Measurements from ENCODE around the gene TMEM174.

The TMEM174 gene

GRCh38 chr5:73142035-73142434 is 31.0 kb upstream of the TMEM174 start:
- TF ChIP-seq SUZ12 (IDR thresholded peaks at IDR 0.05; ENCODE audit: extremely low read depth, insufficient read depth, insufficient read length), result no peak
- no peak for TF ChIP-seq YY1 (IDR thresholded peaks at IDR 0.05; ENCODE audit: insufficient read depth, insufficient read length)
- TF ChIP-seq ZNF274 (IDR thresholded peaks at IDR 0.05; ENCODE audit: low read depth, low read length), result no peak
- H3K9ac ChIP-seq (ENCODE audit: insufficient read length, low read depth), result no peak overlapping the region
- peaks cover 3% of the 10 kb centered on the region for H3K4me1 ChIP-seq (ENCODE audit: insufficient read depth, insufficient read length)
- no peaks in the 10 kb centered on the region for H3K9me3 ChIP-seq (ENCODE audit: insufficient read depth, low read length)
- H3K27me3 ChIP-seq (ENCODE audit: insufficient read depth, insufficient read length), result no peaks in the 10 kb centered on the region
- no peak for DNase-seq (ENCODE audit: low read depth, low spot score)
- no peaks in the 10 kb centered on the region for H3K36me3 ChIP-seq (ENCODE audit: insufficient read depth, insufficient read length, low read length)
- H3K4me3 ChIP-seq (ENCODE audit: insufficient read length, low read depth), result no peak overlapping the region

- H3K27me3 ChIP-seq (ENCODE audit: insufficient read depth, insufficient read length), result no peaks in the 10 kb centered on the region
- no peaks in the 10 kb centered on the region for H3K36me3 ChIP-seq (ENCODE audit: insufficient read depth, insufficient read length, low read length)
- no peak overlapping the region for H3K9ac ChIP-seq (ENCODE audit: insufficient read length, low read depth)
- no peaks in the 10 kb centered on the region for H3K9me3 ChIP-seq (ENCODE audit: insufficient read depth, low read length)
- DNase-seq (ENCODE audit: low read depth, low spot score), result no peak
- no peaks in the 10 kb centered on the region for H3K4me1 ChIP-seq (ENCODE audit: insufficient read depth, insufficient read length)
- TF ChIP-seq SUZ12 (IDR thresholded peaks at IDR 0.05; ENCODE audit: extremely low read depth, insufficient read depth, insufficient read length), result no peak
- no peak for TF ChIP-seq ZNF274 (IDR thresholded peaks at IDR 0.05; ENCODE audit: low read depth, low read length)
- no peak for TF ChIP-seq YY1 (IDR thresholded peaks at IDR 0.05; ENCODE audit: insufficient read depth, insufficient read length)
- no peak overlapping the region for H3K4me3 ChIP-seq (ENCODE audit: insufficient read length, low read depth)
These were observed 29.3 kb upstream of the TMEM174 start for GRCh38 chr5:73143716-73144115.

DNA sequence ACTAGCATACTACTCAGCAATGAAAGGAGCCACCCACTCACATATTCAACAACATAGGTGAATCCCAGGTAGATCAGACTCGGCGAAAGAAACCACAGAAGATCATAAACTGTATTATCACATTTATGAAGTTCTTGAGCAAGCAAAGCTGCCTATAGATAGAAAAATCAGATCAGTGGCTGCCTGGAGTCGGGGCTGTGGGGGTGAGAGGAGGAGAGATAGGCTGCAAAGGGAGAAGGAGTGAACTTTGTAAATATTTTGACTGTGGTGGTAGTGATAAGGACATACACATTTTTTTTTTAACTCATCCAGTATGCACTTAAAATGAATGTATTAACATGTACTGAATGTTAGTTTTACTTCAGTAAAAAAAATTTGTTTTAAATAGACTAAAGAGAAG is 23.5 kb upstream of the TMEM174 start:
- H3K9ac ChIP-seq (ENCODE audit: insufficient read length, low read depth), result no peak overlapping the region
- H3K4me3 ChIP-seq (ENCODE audit: insufficient read length, low read depth), result no peak overlapping the region
- H3K36me3 ChIP-seq (ENCODE audit: insufficient read depth, insufficient read length, low read length), result no peaks in the 10 kb centered on the region
- peaks cover 5% of the 10 kb centered on the region for H3K4me1 ChIP-seq (ENCODE audit: insufficient read depth, insufficient read length)
- DNase-seq (ENCODE audit: low read depth, low spot score), result no peak
- H3K9me3 ChIP-seq (ENCODE audit: insufficient read depth, low read length), result no peaks in the 10 kb centered on the region
- no peaks in the 10 kb centered on the region for H3K27me3 ChIP-seq (ENCODE audit: insufficient read depth, insufficient read length)
- TF ChIP-seq YY1 (IDR thresholded peaks at IDR 0.05; ENCODE audit: insufficient read depth, insufficient read length) (no peak), SUZ12 (IDR thresholded peaks at IDR 0.05; ENCODE audit: extremely low read depth, insufficient read depth, insufficient read length) (no peak), ZNF274 (IDR thresholded peaks at IDR 0.05; ENCODE audit: low read depth, low read length) (no peak)

DNA sequence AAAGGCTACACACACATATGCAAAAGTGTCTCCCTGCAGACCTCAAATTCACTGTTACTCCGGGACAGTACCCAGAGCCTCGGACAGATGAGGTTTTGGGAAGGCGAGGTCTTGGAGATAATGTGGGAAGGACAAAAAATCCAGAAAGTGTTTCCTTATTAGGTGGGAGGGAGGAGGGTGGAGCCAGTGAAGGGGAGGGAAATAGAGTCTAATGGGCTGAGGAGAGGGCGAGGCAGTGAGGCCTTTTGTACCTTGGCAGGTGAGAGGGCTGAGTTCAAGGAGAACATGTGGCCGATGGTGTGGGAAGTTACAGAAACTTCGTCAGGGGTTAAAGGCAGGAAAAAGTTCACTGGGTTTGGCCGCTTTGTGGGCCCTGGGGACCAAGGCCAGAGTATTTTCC is 22.1 kb upstream of the TMEM174 start:
- no peaks in the 10 kb centered on the region for H3K36me3 ChIP-seq (ENCODE audit: insufficient read depth, insufficient read length, low read length)
- H3K9ac ChIP-seq (ENCODE audit: insufficient read length, low read depth), result no peak overlapping the region
- no peak for DNase-seq (ENCODE audit: low read depth, low spot score)
- no peaks in the 10 kb centered on the region for H3K27me3 ChIP-seq (ENCODE audit: insufficient read depth, insufficient read length)
- peaks cover 9% of the 10 kb centered on the region for H3K4me1 ChIP-seq (ENCODE audit: insufficient read depth, insufficient read length)
- H3K9me3 ChIP-seq (ENCODE audit: insufficient read depth, low read length), result no peaks in the 10 kb centered on the region
- no peak overlapping the region for H3K4me3 ChIP-seq (ENCODE audit: insufficient read length, low read depth)
- TF ChIP-seq ZNF274 (IDR thresholded peaks at IDR 0.05; ENCODE audit: low read depth, low read length) (no peak), SUZ12 (IDR thresholded peaks at IDR 0.05; ENCODE audit: extremely low read depth, insufficient read depth, insufficient read length) (no peak), YY1 (IDR thresholded peaks at IDR 0.05; ENCODE audit: insufficient read depth, insufficient read length) (no peak)

DNA sequence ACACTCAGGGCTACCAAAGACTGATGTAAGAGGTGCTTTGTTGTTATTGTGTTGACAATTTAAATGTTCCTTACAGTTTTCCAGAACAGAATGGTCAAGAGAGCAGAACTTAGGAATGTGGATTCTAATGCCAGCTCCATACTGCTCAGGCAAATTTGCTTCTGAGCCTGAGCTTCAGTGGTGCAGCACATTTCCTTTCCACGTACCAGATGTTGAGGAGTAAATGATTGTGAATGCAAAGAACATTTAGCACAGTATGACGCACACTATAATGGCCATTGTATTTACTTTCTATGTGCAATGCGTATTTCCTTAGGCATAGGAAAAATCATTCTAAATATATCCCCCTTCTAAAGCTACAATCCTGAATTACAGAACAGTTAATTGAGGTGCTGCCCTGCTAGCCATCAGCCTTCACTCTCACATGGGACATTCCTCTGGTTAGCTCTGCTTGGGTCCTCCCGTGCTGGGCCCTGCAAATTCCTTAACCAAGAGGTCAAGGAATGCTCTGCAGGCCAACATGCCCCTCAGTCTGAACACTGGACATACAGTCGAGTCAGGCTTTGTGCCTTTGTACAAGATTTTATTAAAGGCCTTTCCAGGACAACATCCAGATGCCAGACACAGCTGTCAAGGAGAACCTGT is 21.1 kb upstream of the TMEM174 start:
- Histone ChIP-seq H3K9ac (ENCODE audit: insufficient read length, low read depth) (no peak overlapping the region), H3K27me3 (ENCODE audit: insufficient read depth, insufficient read length) (no peaks in the 10 kb centered on the region), H3K4me3 (ENCODE audit: insufficient read length, low read depth) (no peak overlapping the region), H3K9me3 (ENCODE audit: insufficient read depth, low read length) (no peaks in the 10 kb centered on the region), H3K4me1 (ENCODE audit: insufficient read depth, insufficient read length) (peaks cover 9% of the 10 kb centered on the region), H3K36me3 (ENCODE audit: insufficient read depth, insufficient read length, low read length) (no peaks in the 10 kb centered on the region)
- TF ChIP-seq SUZ12 (IDR thresholded peaks at IDR 0.05; ENCODE audit: extremely low read depth, insufficient read depth, insufficient read length), result no peak
- TF ChIP-seq YY1 (IDR thresholded peaks at IDR 0.05; ENCODE audit: insufficient read depth, insufficient read length), result no peak
- DNase-seq (ENCODE audit: low read depth, low spot score), result no peak

- no peak overlapping the region for H3K4me3 ChIP-seq (ENCODE audit: insufficient read length, low read depth)
- H3K9me3 ChIP-seq (ENCODE audit: insufficient read depth, low read length), result no peaks in the 10 kb centered on the region
- no peak overlapping the region for H3K9ac ChIP-seq (ENCODE audit: insufficient read length, low read depth)
- peaks cover 9% of the 10 kb centered on the region for H3K4me1 ChIP-seq (ENCODE audit: insufficient read depth, insufficient read length)
- no peak for DNase-seq (ENCODE audit: low read depth, low spot score)
- TF ChIP-seq YY1 (IDR thresholded peaks at IDR 0.05; ENCODE audit: insufficient read depth, insufficient read length) (no peak), SUZ12 (IDR thresholded peaks at IDR 0.05; ENCODE audit: extremely low read depth, insufficient read depth, insufficient read length) (no peak), ZNF274 (IDR thresholded peaks at IDR 0.05; ENCODE audit: low read depth, low read length) (no peak)
- H3K27me3 ChIP-seq (ENCODE audit: insufficient read depth, insufficient read length), result no peaks in the 10 kb centered on the region
- no peaks in the 10 kb centered on the region for H3K36me3 ChIP-seq (ENCODE audit: insufficient read depth, insufficient read length, low read length)
These were observed 20.3 kb upstream of the TMEM174 start for GRCh38 chr5:73152411-73153388.

DNA sequence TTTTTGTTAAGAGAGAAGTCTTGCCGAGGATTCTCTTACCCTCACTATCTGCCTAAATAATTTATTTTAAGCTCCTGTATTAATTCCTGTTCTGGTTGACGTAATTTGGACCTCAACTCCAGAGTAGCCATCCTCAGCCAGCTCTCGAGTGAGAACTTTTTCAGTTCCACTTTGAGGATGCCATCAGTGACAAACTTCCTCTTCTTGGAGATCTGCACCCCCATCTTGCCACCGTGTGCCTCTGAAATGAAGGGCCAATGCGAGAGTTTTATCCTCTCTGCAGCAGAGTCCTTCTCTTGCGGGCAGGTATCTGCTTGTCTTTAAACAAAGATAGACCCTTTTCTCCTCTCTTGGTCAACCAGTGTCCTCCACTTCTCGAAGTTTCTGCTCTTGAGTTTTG is 19.5 kb upstream of the TMEM174 start:
- Histone ChIP-seq H3K4me3 (ENCODE audit: insufficient read length, low read depth) (no peak overlapping the region), H3K9ac (ENCODE audit: insufficient read length, low read depth) (no peak overlapping the region)

More for the DNA sequence above, 19.5 kb upstream of the TMEM174 start:
- Histone ChIP-seq H3K4me1 (ENCODE audit: insufficient read depth, insufficient read length) (peaks cover 9% of the 10 kb centered on the region), H3K27me3 (ENCODE audit: insufficient read depth, insufficient read length) (no peaks in the 10 kb centered on the region), H3K9me3 (ENCODE audit: insufficient read depth, low read length) (no peaks in the 10 kb centered on the region), H3K36me3 (ENCODE audit: insufficient read depth, insufficient read length, low read length) (no peaks in the 10 kb centered on the region)
- no peak for DNase-seq (ENCODE audit: low read depth, low spot score)
- TF ChIP-seq YY1 (IDR thresholded peaks at IDR 0.05; ENCODE audit: insufficient read depth, insufficient read length) (no peak), SUZ12 (IDR thresholded peaks at IDR 0.05; ENCODE audit: extremely low read depth, insufficient read depth, insufficient read length) (no peak), ZNF274 (IDR thresholded peaks at IDR 0.05; ENCODE audit: low read depth, low read length) (no peak)
